ENCODE results near the gene ACOT6.
"Not testable (repeated sequence)": the region's sequence is repeated elsewhere in the genome, so short reads cannot be mapped to it uniquely, and the experiment has no call there.

ACOT6 gene

DNA sequence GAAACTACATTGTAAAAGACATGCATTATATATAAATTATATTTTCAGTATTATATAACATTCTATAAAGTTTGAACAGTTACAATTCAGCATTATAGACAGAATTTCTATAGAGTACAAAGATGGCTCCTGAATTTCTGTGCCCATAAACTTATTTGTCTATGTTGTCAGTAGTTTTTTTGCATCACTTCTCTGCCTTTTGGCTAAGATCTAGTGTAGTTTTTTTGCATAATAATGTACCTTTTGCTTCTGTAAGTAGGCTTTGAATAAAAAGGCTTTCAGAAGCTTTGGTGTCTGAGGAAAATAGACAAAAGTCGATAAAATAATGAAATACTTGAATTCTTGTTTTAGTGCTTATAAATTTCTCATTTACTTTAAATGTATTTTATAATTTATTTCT lies 43.5 kb downstream of the ACOT6 start:
- no peak for DNase-seq

DNA sequence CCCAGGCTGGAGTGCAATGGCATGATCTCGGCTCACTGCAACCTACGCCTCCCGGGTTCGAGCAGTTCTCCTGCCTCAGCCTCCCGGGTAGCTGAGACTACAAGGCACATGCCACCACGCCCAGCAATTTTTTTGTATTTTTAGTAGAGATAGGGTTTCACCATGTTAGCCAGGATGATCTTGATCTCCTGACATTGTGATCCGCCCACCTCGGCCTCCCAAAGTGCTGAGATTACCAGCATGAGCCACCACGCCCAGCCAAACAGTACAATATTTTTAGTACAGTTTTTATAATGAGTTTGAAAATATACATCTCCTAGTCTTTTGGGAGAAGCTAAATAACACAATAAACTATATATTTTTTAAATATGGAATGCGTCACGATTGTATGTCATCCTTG lies 46.9 kb downstream of the ACOT6 start:
- not testable (repeated sequence) for DNase-seq

DNA sequence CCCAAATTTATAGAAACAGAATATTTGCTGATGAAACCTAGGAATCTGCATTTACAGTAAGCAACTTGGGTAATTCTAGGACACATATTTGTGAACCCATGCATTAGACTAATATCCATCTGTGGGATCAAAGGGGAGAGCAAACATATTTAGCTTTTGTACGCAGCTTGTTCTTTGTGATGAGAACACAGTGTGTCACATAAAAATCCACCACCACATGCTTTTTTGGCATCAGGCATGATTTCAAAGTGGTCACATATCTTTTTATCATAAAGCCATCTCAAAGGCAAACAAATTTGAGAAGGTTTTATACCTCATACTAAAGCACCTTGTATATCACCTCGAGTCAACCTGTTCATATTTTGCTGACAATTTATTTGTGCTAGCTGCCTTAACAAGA lies 48.2 kb downstream of the ACOT6 start:
- no peak for DNase-seq

DNA sequence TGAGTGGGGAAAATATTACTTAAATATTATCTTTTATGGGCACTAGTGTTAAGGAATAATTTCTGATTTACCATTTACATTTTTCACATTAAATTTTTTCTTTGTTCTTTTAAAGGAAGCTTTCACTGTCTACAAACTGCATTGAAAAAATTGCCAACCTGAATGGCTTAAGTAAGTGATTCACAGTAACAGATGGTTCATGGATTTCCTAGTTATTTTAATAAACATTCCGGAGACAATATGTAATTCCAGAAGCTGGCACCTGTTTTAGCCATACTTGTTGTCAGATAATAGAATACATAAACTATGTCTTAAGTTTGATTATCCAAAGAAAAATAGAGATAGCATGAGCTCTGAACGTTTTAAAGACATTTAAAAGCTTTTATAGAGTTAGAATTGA lies 49.6 kb downstream of the ACOT6 start:
- no peak for DNase-seq

DNA sequence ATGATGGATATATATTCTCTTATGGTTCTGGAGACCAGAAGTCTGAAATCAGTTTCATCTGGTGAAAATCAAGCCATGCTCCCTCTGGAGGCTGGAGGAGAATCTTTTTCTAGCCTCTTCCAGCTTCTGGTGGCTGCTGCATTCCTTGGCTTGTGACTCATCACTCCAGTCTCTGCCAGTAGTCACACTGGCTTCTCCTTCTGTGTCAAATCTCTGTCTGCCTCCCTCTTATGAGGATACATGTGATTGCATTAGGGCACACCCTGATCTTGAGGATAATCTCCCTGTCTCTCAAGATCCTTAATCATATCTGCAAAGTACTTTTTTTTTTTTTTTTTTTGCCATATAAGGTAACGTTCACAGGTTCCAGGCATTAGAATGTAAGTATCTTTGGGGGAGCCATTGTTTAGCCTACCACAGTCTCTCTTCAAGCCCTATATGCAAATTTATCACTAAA lies 50.2 kb downstream of the ACOT6 start:
- DNase-seq: no peak

DNA sequence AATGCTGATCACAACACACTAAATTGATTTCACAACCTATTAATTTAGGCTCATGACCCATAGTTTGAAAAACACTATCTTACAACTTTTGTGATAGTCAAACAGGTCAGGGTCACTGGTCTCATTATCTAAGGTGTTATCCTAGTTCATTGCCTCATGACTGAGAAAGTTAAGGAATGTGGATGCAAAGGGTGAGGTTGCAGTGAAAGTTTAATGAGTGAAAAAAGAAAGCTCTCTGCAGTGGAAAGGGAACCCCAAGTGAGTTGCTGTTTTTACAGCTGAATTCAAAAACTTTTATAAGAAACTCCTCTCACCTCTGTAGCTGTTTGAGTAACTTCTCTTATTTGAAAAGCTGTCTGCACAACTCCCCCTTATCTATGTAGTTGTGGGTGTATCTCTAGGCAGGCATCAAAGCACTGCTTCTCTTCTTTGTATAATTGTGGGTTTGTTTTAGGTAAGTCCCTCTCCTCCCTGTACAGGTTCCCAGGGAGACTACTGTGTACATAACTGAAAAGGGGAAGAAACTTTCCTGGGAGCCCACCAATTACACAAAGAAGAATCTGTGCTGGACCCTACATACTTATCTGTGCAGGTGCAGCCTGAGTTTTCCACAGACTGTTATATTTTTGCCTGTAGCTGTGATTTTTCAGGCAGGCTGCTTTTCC lies 51.4 kb downstream of the ACOT6 start:
- DNase-seq: no peak

DNA sequence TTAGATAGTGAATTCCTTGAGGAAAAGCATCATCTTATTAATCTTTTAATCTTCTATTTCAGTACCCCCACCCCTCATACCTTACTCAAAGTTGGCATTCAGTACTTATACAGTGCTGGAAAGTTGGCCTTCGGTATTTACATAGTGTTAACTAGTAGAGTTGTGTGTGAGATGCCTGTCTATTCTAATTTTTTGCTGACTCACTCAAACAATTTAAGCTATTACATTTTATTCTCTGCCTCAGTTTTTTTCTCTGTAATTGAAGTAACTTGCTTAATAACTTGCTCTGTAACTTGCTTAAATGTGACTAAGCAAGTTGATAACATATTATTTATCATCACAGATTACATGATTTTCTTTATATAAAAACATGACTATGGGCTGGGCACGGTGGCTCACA lies 52.8 kb downstream of the ACOT6 start:
- DNase-seq: no peak

DNA sequence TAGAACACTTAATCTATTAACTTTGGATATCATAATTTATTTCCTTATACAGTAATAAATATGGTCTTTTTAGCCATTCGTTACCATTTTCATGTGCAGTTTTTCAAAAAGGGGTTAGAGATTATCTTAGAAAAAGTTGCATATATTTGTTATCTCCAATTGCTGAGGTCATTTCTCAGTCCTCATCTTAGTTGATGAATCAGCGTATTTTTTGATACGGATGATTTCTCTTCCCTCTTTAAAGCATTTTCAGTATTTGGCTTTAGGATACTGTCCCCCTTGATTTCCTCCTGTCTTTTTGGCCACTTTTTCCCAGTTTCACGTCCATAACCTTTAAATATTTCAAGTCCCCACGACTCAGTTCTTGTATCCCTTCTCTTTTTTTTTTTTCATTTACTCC lies 54.3 kb downstream of the ACOT6 start:
- DNase-seq: no peak

DNA sequence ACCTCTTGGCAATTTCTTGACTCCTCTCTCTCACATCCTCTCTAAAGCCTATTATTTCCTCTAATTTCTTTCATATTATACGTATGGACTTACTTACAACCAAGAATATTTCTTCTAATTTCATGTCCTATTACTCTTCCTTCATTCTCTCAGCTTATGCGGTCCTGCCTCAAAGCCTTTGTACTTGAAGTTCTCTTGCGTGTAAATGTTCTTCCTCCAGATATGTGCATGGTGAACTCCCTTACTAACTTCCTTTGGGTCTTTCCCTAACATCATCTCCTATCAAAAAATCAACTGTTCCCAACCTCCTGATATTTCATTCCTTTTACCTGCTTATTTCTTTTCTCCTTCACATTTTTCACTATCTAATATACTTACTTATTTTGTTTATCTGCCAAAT lies 55.5 kb downstream of the ACOT6 start:
- DNase-seq: no peak

Measured in NCI-H2107 (cell line).